Lung (tissue), 12 donors: ENCODE measurements around the gene ADAMTS15. TPM values are rescaled to one million over a fixed set of nuclear protein-coding genes. Genes with fewer than 3 reads are reported as not detected.

Experiments used
- ATAC-seq: fragments of 200-7000 bp; cut with Tn5 transposase; one replicate; pipeline ENCODE4 v1.9.1; 2020; ENCODE audit warnings: moderate number of reproducible peaks; ENCODE audit not compliant: insufficient read depth, low FRiP score
- DNase-seq, 3 donors: peaks; one replicate each; pipeline ENCODE4 v3.0.0-alpha.2; 2013 to 2017
- H3K27ac ChIP-seq, 2 donors: one replicate each; pipeline ENCODE4 v1.5.1; 2013; ENCODE audit warnings: mild to moderate bottlenecking in 2 of 2, moderate library complexity in 2 of 2, control low read depth in 1 of 2, inconsistent platforms in 1 of 2, low read depth in 1 of 2, low read length in 1 of 2
- H3K27me3 ChIP-seq, 3 donors: one replicate each; pipeline ENCODE4 v1.5.1; 2013; ENCODE audit warnings: low read length in 2 of 3; ENCODE audit not compliant: control insufficient read depth in 3 of 3, insufficient read depth in 3 of 3
- H3K36me3 ChIP-seq, 4 donors: one replicate each; pipeline ENCODE4 v1.5.1; 2013; ENCODE audit warnings: low read length in 4 of 4, mild to moderate bottlenecking in 1 of 4, moderate library complexity in 1 of 4; ENCODE audit not compliant: control insufficient read depth in 4 of 4, insufficient read depth in 4 of 4
- H3K4me1 ChIP-seq, 5 donors: one replicate each; pipeline ENCODE4 v1.5.1; 2013; ENCODE audit warnings: low read length in 5 of 5, mild to moderate bottlenecking in 2 of 5, moderate library complexity in 1 of 5; ENCODE audit not compliant: control insufficient read depth in 5 of 5, insufficient read depth in 5 of 5
- H3K4me3 ChIP-seq: one replicate; pipeline ENCODE4 v1.5.1; 2013; ENCODE audit warnings: mild to moderate bottlenecking, control low read depth, moderate library complexity
- H3K9ac ChIP-seq, 2 donors: one replicate each; pipeline ENCODE4 v1.5.1; 2013; ENCODE audit warnings: low read length in 2 of 2, control low read depth in 1 of 2; ENCODE audit not compliant: insufficient read depth in 1 of 2
- H3K9me3 ChIP-seq, 4 donors: one replicate each; pipeline ENCODE4 v1.5.1; 2013; ENCODE audit warnings: low read length in 3 of 4, mild to moderate bottlenecking in 1 of 4, moderate library complexity in 1 of 4; ENCODE audit not compliant: control insufficient read depth in 4 of 4, insufficient read depth in 3 of 4
- WGBS, 2 donors: extraction: QIAGEN DNeasy Blood & Tissue Kit; methylation state at CpG; one replicate each; pipeline ENCODE4 v1.1.7; 2013; 5-methylcytosine and 5-hydroxymethylcytosine counted together
- polyA plus RNA-seq, 2 donors: library from polyadenylated mRNA; stranded (reverse); fragments of 200-250 nt; gene quantifications; one replicate each; pipeline ENCODE4 v1.2.1, GENCODE V29; 2013
- total RNA-seq, 2 donors: library from RNA; depleted of rRNA in 1 of 2; stranded (reverse); fragments of >200 nt in 1 of 2; gene quantifications; one replicate each; pipeline ENCODE4 v1.2.1, GENCODE V29; 2014 to 2021
- TF ChIP-seq, protein P1 (sequence below): IDR thresholded peaks from 2 replicates; pipeline ENCODE4 v1.5.1; 2012; ENCODE audit warnings: mild to moderate bottlenecking; ENCODE audit errors: control extremely low read depth, extremely low read depth
- donor health status: control.
- donor health status: control.
- donor health status: Bipolar disorder and iron deficiency.
- donor health status: healthy.
- donor health status: DM: yes; HTN: yes; CAD: no.

The ADAMTS15 gene
- total and polyA plus RNA-seq, 4 donors: 4.4 to 22.9 (median 13.3) TPM

DNA sequence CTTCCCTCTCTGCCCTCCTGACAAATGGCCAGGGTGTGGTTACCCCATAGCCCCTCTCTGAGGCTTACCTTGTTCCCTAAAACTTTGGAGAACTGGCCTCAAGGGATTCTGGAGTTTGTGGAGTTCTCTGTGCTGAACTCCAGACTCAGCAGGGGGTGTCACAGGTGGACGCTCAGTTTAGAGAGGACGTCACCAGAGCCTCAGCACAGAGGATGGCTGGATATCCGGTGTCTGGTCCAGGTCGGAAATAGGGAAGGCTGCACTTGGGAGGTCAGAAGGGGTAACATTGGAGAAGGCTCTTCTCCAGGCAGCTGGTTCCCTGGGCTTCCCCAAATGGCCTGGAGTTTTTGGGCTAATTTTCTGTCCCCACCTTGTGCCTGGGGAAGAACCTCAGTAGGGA lies 64.2 kb downstream of the ADAMTS15 start:
- Histone ChIP-seq H3K4me1 (peaks cover 0 to 32% (median 6%) of the 10 kb centered on the region in 5 donors), H3K9ac (no peak overlapping the region), H3K27ac (peak overlapping the region; percentile 1 to 71), H3K27me3 (no peaks in the 10 kb centered on the region), H3K9me3 (peaks cover 0 to 3% (median 0%) of the 10 kb centered on the region in 4 donors), H3K36me3 (no peaks in the 10 kb centered on the region), H3K4me3 (no peak overlapping the region)
- WGBS, 2 donors: 89 to 98% methylated on average over 4 of the region's 4 CpGs
- TF ChIP-seq, protein P1, sequence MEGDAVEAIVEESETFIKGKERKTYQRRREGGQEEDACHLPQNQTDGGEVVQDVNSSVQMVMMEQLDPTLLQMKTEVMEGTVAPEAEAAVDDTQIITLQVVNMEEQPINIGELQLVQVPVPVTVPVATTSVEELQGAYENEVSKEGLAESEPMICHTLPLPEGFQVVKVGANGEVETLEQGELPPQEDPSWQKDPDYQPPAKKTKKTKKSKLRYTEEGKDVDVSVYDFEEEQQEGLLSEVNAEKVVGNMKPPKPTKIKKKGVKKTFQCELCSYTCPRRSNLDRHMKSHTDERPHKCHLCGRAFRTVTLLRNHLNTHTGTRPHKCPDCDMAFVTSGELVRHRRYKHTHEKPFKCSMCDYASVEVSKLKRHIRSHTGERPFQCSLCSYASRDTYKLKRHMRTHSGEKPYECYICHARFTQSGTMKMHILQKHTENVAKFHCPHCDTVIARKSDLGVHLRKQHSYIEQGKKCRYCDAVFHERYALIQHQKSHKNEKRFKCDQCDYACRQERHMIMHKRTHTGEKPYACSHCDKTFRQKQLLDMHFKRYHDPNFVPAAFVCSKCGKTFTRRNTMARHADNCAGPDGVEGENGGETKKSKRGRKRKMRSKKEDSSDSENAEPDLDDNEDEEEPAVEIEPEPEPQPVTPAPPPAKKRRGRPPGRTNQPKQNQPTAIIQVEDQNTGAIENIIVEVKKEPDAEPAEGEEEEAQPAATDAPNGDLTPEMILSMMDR: no peak
- DNase-seq (no peak), ATAC-seq (no peak)

DNA sequence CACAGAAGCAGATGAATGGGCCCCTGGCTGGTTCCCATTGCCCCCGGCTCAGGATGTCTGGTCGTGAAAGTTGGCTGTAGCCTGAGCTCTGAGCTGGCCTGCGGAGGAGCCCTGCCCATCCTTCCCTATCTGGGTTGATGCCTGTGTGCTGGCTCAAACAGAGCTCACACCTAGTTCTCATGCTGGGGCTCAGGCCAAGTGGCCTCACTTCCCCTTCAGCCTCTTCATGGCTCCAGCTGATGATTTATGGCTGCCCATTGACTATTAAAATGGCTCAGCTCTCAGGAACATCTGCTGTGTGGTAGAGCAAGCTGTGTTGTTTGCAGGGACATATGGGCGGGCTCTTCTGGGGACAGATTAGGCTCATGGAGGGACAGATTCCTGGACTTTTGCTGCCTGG lies 64.7 kb downstream of the ADAMTS15 start:
- Histone ChIP-seq H3K9me3 (peaks cover 0 to under 1% (median 0%) of the 10 kb centered on the region in 4 donors), H3K9ac (no peak overlapping the region), H3K27ac (peak overlapping the region; percentile 1 to 71), H3K4me1 (peaks cover 0 to 32% (median 6%) of the 10 kb centered on the region in 5 donors), H3K4me3 (no peak overlapping the region), H3K27me3 (no peaks in the 10 kb centered on the region), H3K36me3 (no peaks in the 10 kb centered on the region)
- TF ChIP-seq, protein P1: no peak
- peak; percentile 40 to 67 (median 67) for DNase-seq
- ATAC-seq: peak; percentile 20
- 17 to 41% methylated on average over 4 of the region's 4 CpGs for WGBS, 2 donors

DNA sequence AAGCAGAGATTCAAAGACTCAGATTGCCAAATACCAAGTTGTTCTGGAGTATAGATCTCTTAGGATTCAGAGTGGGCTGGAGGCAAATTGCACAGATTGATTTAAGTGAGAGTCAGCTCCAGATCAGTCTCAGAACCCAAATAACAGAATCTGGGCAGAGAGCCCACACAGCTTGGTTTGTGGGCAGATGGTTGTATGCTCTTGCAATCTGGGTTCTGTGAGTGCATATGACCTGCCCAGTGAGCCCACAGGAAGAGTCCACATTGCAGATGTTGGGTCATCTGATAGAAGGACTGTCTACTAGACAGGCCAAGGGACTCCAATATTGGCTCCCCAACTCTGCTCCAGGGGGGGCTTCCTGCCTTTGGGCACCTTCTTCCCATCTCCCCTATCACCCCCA lies 65.9 kb downstream of the ADAMTS15 start:
- TF ChIP-seq, protein P1: no peak
- Histone ChIP-seq H3K9ac (no peak overlapping the region), H3K27ac (no peak overlapping the region), H3K4me1 (peaks cover 0 to 32% (median 6%) of the 10 kb centered on the region in 5 donors), H3K4me3 (no peak overlapping the region), H3K9me3 (no peaks in the 10 kb centered on the region), H3K36me3 (no peaks in the 10 kb centered on the region), H3K27me3 (no peaks in the 10 kb centered on the region)
- no peak for DNase-seq
- ATAC-seq: no peak

DNA sequence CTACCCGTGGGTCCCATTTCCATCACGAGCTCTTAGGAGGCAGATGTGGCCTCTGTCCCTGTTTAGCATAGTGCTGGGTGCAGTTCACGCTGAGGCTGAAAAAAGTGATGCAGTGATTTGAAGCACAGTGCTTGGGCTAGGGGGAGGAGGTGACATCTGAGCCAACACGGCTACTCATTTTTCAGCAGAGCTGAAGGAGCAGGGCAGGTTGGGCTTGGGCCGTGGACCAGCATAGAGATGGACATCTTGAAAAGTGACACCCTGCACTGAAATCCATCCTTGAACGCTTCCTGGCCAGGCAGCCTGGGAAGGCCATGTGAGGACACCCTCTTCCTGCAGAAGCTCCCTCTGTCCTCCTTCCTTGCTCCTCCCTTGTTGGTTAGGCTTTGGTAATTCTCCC lies 66.4 kb downstream of the ADAMTS15 start:
- Histone ChIP-seq H3K27ac (no peak overlapping the region), H3K9ac (no peak overlapping the region), H3K27me3 (no peaks in the 10 kb centered on the region), H3K9me3 (no peaks in the 10 kb centered on the region), H3K4me3 (no peak overlapping the region), H3K4me1 (peaks cover 0 to 32% (median 5%) of the 10 kb centered on the region in 5 donors), H3K36me3 (no peaks in the 10 kb centered on the region)
- 85 to 86% methylated on average over 6 of the region's 6 CpGs for WGBS, 2 donors
- DNase-seq (no peak), ATAC-seq (no peak)
- TF ChIP-seq, protein P1: no peak
